Stimulated activated CD8-positive, alpha-beta memory T cell treated with anti-CD3 and anti-CD28 coated beads, Interleukin-15, amount 100 ng/mL, for 24 hours (primary cell): ENCODE measurements around the gene CTAG1A.
"Not testable (repeated sequence)": the region's sequence is repeated elsewhere in the genome, so short reads cannot be mapped to it uniquely, and the experiment has no call there.

Experiments
- DNase-seq: peaks from one replicate; pipeline ENCODE4 v3.0.0-alpha.2; 2020; ENCODE audit warnings: low read depth

CTAG1A gene

GRCh38 chrX:154573061-154573460, 11.9 kb upstream of the CTAG1A start:
- not testable (repeated sequence) for DNase-seq

GRCh38 chrX:154575076-154575475, 9.9 kb upstream of the CTAG1A start:
- not testable (repeated sequence) for DNase-seq

GRCh38 chrX:154582994-154583393, 1.9 kb upstream of the CTAG1A start:
- DNase-seq, result not testable (repeated sequence)

GRCh38 chrX:154590415-154590814, 5.5 kb downstream of the CTAG1A start:
- not testable (repeated sequence) for DNase-seq

GRCh38 chrX:154592505-154592904, 7.6 kb downstream of the CTAG1A start:
- DNase-seq, result no peak

GRCh38 chrX:154593201-154593600, 8.3 kb downstream of the CTAG1A start:
- DNase-seq, result no peak

GRCh38 chrX:154594491-154594890, 9.6 kb downstream of the CTAG1A start:
- no peak for DNase-seq

GRCh38 chrX:154595559-154596249, 10.8 kb downstream of the CTAG1A start:
- DNase-seq, result no peak

GRCh38 chrX:154596290-154596929, 11.5 kb downstream of the CTAG1A start:
- DNase-seq, result no peak

- no peak for DNase-seq
These were observed 12.3 kb downstream of the CTAG1A start for GRCh38 chrX:154597221-154597620.

GRCh38 chrX:154598656-154599055, 13.7 kb downstream of the CTAG1A start:
- no peak for DNase-seq

GRCh38 chrX:154599531-154599930, 14.6 kb downstream of the CTAG1A start:
- DNase-seq, result no peak

- DNase-seq, result no peak
These were observed 15.9 kb downstream of the CTAG1A start for GRCh38 chrX:154600759-154601374.

- DNase-seq, result no peak
These were observed 17.3 kb downstream of the CTAG1A start for GRCh38 chrX:154602226-154602625.

- DNase-seq, result no peak
These were observed 18.0 kb downstream of the CTAG1A start for GRCh38 chrX:154602766-154603437.

GRCh38 chrX:154603438-154604430, 18.8 kb downstream of the CTAG1A start:
- DNase-seq, result no peak

- DNase-seq, result no peak
These were observed 20.6 kb downstream of the CTAG1A start for GRCh38 chrX:154605566-154605965.

- DNase-seq, result no peak
These were observed 22.4 kb downstream of the CTAG1A start for GRCh38 chrX:154607370-154607769.

GRCh38 chrX:154607976-154608375, 23.0 kb downstream of the CTAG1A start:
- DNase-seq, result not testable (repeated sequence)

GRCh38 chrX:154608823-154609222, 23.9 kb downstream of the CTAG1A start:
- not testable (repeated sequence) for DNase-seq

- DNase-seq, result not testable (repeated sequence)
These were observed 26.2 kb downstream of the CTAG1A start for GRCh38 chrX:154611146-154611545.
